Omental fat pad (tissue), 4 donors: Measurements from ENCODE around the gene DENND2A. TPM values are rescaled to one million over a fixed set of nuclear protein-coding genes. Genes with fewer than 3 reads are reported as not detected.

Source experiments
- ATAC-seq: fragments of 150-250 bp; one replicate; pipeline ENCODE4 v1.9.1; 2016; ENCODE audit warnings: mild to moderate bottlenecking, moderate library complexity; ENCODE audit not compliant: low FRiP score
- DNase-seq: peaks from one replicate; pipeline ENCODE4 v3.0.0-alpha.2; 2019; ENCODE audit warnings: low spot score
- CTCF ChIP-seq, 3 donors: fragments of 450-650 bp; IDR thresholded peaks; one replicate each; pipeline ENCODE4 v1.5.1; 2016 to 2017; ENCODE audit warnings: antibody characterized with exemption in 3 of 3, mild to moderate bottlenecking in 3 of 3, moderate library complexity in 2 of 3
- total RNA-seq, 4 donors: library from RNA; depleted of rRNA; stranded (reverse); fragments of >200 nt; gene quantifications; one replicate each; pipeline ENCODE4 v1.1.0, GENCODE V29; 2016

DENND2A gene
- 10 to 100 TPM in 3 of 4 donors, 1 to 10 TPM in 1; 6.7 to 34.7 (median 15.7) TPM for total RNA-seq

- no peak for DNase-seq
- TF ChIP-seq CTCF (IDR thresholded peaks at IDR 0.05) = no peak
- ATAC-seq = peak; percentile 71
Measured at GRCh38 chr7:140640727-140641523, at the start of gene DENND2A. TSS of gene DENND2A (minus strand) at chr7:140640813. CDS start at chr7:140602397, 38,416 bp downstream.

- DNase-seq (no peak), ATAC-seq (no peak)
- no peak for TF ChIP-seq CTCF (IDR thresholded peaks at IDR 0.05)
Measured at GRCh38 chr7:140689199-140690152, 48.9 kb upstream of the DENND2A start.

GRCh38 chr7:140688341-140688740 lies 47.7 kb upstream of the DENND2A start:
- DNase-seq (no peak), ATAC-seq (no peak)
- TF ChIP-seq CTCF (IDR thresholded peaks at IDR 0.05) = no peak

- ATAC-seq (no peak), DNase-seq (no peak)
- TF ChIP-seq CTCF (IDR thresholded peaks at IDR 0.05) = no peak
Measured at GRCh38 chr7:140686921-140687320, 46.3 kb upstream of the DENND2A start.

- ATAC-seq (no peak), DNase-seq (no peak)
- TF ChIP-seq CTCF (IDR thresholded peaks at IDR 0.05) = no peak
Measured at GRCh38 chr7:140685407-140686087, 44.9 kb upstream of the DENND2A start.

- no peak for ATAC-seq
- no peak for DNase-seq
- no peak for TF ChIP-seq CTCF (IDR thresholded peaks at IDR 0.05)
Measured at GRCh38 chr7:140684066-140684950, 43.7 kb upstream of the DENND2A start.
